CD4-positive, alpha-beta memory T cell (primary cell): ENCODE data around the gene VILL. TPM values are rescaled to one million over a fixed set of nuclear protein-coding genes. Genes with fewer than 3 reads are reported as not detected.

Source experiments
- CTCF ChIA-PET: fragments of 350-600 bp; sonication (Branson Sonifier 250); formaldehyde crosslinking; loops from one replicate; lab custom pipeline; 2021; ENCODE audit warnings: inconsistent platforms; ENCODE audit not compliant: partially characterized antibody; lab: Charles Lee
- POLR2A ChIA-PET: fragments of 350-600 bp; sonication (Branson Sonifier 250); formaldehyde crosslinking; loops from one replicate; lab custom pipeline; 2021; ENCODE audit not compliant: partially characterized antibody; lab: Charles Lee
- DNase-seq, 5 donors: peaks; one replicate each; pipeline versions ENCODE4 v3.0.0 to v3.0.0-alpha.2; 2020 to 2022; ENCODE audit warnings: mixed read lengths in 1 of 5
- H3K27ac ChIP-seq: one replicate; pipeline ENCODE4 v1.7.0; 2013; ENCODE audit warnings: low read depth, low read length
- H3K27me3 ChIP-seq: 2 replicates; pipeline ENCODE4 v1.7.0; 2013; ENCODE audit warnings: mild to moderate bottlenecking, low read length, moderate library complexity; ENCODE audit not compliant: insufficient read depth
- H3K36me3 ChIP-seq: 2 replicates; pipeline ENCODE4 v1.7.0; 2013; ENCODE audit warnings: mild to moderate bottlenecking, low read length, moderate library complexity; ENCODE audit not compliant: insufficient read depth
- H3K4me1 ChIP-seq: 2 replicates; pipeline ENCODE4 v1.7.0; 2013; ENCODE audit warnings: mild to moderate bottlenecking, low read length, moderate library complexity; ENCODE audit not compliant: insufficient read depth
- H3K4me3 ChIP-seq, 2 donors: one replicate each; pipeline ENCODE4 v1.7.0; 2013; ENCODE audit warnings: low read length in 2 of 2, mild to moderate bottlenecking in 1 of 2
- H3K9me3 ChIP-seq, 2 donors: one replicate each; pipeline ENCODE4 v1.7.0; 2013; ENCODE audit warnings: low read length in 2 of 2, control low read depth in 1 of 2; ENCODE audit not compliant: control insufficient read depth in 1 of 2
- H3K27ac Mint-ChIP-seq, 7 donors: one replicate each; pipeline ENCODE4 v1.8.0; 2020 to 2021; ENCODE audit warnings: mixed read lengths in 7 of 7, mild to moderate bottlenecking in 6 of 7, inconsistent platforms in 3 of 7, moderate library complexity in 3 of 7
- H3K27me3 Mint-ChIP-seq, 2 donors: one replicate each; pipeline ENCODE4 v1.8.0; 2020 to 2021; ENCODE audit warnings: mixed read lengths in 2 of 2
- H3K36me3 Mint-ChIP-seq, 2 donors: one replicate each; pipeline ENCODE4 v1.8.0; 2020 to 2021; ENCODE audit warnings: mixed read lengths in 2 of 2, inconsistent platforms in 1 of 2, mild to moderate bottlenecking in 1 of 2
- H3K4me1 Mint-ChIP-seq, 4 donors: one replicate each; pipeline ENCODE4 v1.8.0; 2020 to 2021; ENCODE audit warnings: mixed read lengths in 4 of 4, mild to moderate bottlenecking in 1 of 4
- H3K4me3 Mint-ChIP-seq, 8 donors: one replicate each; pipeline ENCODE4 v1.8.0; 2020 to 2021; ENCODE audit warnings: mixed read lengths in 8 of 8, mild to moderate bottlenecking in 7 of 8, moderate library complexity in 6 of 8, inconsistent platforms in 3 of 8
- H3K9me3 Mint-ChIP-seq, 8 donors: one replicate each; pipeline ENCODE4 v1.8.0; 2020 to 2021; ENCODE audit warnings: mixed read lengths in 8 of 8, mild to moderate bottlenecking in 5 of 8, inconsistent platforms in 3 of 8, moderate library complexity in 1 of 8
- intact Hi-C: fragments of 100-400 bp; cut with micrococcal nuclease; formaldehyde crosslinking; loops from one replicate; pipeline ENCODE4 v1.15.1; 2023
- polyA plus RNA-seq, 2 donors: library from polyadenylated mRNA; unstranded; fragments of 300-500 nt; fragmentation: Illumina TruSeq; gene quantifications; one replicate each; pipeline ENCODE4 v1.2.3, GENCODE V29; 2021
- total RNA-seq, 2 experiments: library from RNA; stranded (reverse); gene quantifications; one replicate each; pipeline ENCODE4 v1.2.3, GENCODE V29; 2021

VILL gene
- total and polyA plus RNA-seq, 4 experiments from 2014 or later: 13.4 to 43.4 (median 29.8) TPM

DNA sequence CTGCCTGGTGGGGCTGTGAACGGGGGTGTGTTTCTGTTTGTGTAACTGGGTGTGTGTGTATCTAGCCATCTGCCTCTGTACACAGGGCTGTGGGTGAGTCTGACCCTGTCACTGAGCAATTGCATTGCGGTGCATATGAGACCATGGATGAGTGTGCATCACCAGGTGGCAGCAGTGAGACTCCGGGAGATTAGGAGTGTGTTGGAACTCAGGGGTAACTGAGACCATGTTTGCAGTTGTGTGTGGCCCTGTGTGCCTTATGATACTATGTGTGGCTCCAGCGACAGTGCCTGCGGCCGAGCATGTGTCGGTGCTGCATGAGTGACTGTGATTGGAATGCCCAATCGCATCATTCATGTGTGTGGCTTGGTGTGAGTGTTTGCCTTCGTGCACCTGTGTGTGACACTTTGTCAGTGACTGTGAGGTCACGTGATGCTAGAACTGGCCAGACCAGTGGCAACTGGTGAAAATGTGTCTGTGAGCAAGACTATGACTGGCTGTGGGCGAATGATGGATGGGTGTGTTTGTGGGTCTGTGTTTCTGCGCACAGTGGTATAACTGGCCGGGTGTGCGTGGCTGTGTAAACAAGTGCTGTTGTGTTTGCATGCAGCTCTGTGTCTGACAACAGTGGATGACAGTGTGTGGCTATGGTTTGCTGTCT, 14.0 kb downstream of the VILL start:
- Histone ChIP-seq H3K9me3 (no peaks in the 10 kb centered on the region), H3K4me1 (peaks cover 6% of the 10 kb centered on the region), H3K4me3 (no peak overlapping the region), H3K36me3 (peaks cover 51% of the 10 kb centered on the region), H3K27me3 (no peaks in the 10 kb centered on the region), H3K27ac (no peak overlapping the region)
- CTCF ChIA-PET: interaction anchor here (0.8 to 7.8 kb wide), 17 partner anchors 9 to 647 kb away, joined by 3 to 146 read pairs (median 5); partner anchors contain the start of genes DLEC1, EXOG and XYLB
- Mint-ChIP-seq H3K36me3 (peaks cover 16 to 52% of the 10 kb centered on the region in 2 donors), H3K4me1 (peaks cover 10 to 34% (median 23%) of the 10 kb centered on the region in 4 donors), H3K4me3 (peak overlapping the region in 1 of 8 donors; percentile 52), H3K27me3 (no peaks in the 10 kb centered on the region), H3K9me3 (no peaks in the 10 kb centered on the region), H3K27ac (peak overlapping the region; percentile 41 to 92 (median 85))
- POLR2A ChIA-PET: interaction anchor here (1.1 to 4.9 kb wide), 3 partner anchors 30 to 161 kb away, joined by 3 to 48 read pairs (median 12); partner anchors contain the start of genes DLEC1 and OXSR1
- DNase-seq: peak; percentile 41 to 50 (median 48)
- intact Hi-C loops: loop anchor here (1.0 kb wide), 1 partner anchor 36 kb away; no protein-coding TSS in a partner anchor

DNA sequence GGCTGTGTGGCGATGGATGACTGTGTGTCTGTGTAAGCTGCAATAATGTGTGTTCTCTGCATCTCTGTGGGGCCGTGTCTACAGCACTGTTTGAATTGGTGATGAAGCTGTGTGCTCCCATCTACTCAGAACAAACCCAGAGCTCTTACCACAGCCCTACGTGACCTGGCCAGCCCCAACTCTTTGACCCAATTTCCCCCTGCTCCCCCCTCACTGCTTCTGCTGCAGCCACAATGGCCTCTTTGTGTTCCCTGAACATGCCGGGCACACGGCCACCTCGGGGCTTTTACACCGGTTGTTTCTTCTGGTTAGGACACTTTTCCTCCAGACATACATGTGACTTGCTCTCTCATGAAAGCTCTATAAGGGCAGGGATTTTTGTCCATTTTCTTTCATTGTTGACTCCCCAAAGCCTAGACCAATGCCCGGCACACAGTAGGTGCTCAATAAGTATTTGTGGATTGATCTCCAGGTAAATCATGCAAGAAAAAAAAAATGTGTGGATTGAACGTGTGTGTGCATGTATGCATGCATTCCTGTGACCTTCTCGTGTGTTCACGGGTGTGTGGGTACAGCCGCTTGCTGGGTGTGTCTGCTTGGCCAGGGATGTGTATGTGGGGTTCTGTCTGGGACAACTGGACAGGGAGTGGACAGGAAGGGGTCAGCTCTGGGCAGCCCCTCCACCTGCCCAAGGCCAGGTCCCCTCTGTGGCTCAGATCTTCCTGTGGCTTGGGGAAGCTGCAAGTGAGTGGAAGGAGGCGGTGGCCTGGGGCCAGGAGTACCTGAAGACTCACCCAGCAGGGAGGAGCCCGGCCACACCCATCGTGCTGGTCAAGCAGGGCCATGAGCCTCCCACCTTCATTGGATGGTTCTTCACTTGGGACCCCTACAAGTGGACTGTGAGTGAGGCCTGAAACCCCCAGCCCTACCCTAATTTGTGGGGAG, 14.8 kb downstream of the VILL start:
- Histone ChIP-seq H3K36me3 (peaks cover 51% of the 10 kb centered on the region), H3K9me3 (no peaks in the 10 kb centered on the region), H3K27ac (no peak overlapping the region), H3K4me3 (no peak overlapping the region), H3K4me1 (peaks cover 4% of the 10 kb centered on the region), H3K27me3 (no peaks in the 10 kb centered on the region)
- H3K4me1 Mint-ChIP-seq: peaks cover 9 to 26% (median 21%) of the 10 kb centered on the region in 4 donors
- DNase-seq: no peak
- H3K27ac Mint-ChIP-seq: peak overlapping the region; percentile 4 to 92 (median 55)
- ChIA-PET CTCF (interaction anchor here (1.0 to 7.8 kb wide), 6 partner anchors 11 to 341 kb away, joined by 3 to 146 read pairs (median 5); partner anchors contain the start of genes DLEC1 and XYLB), POLR2A (interaction anchor here (1.1 to 4.9 kb wide), 2 partner anchors 34 to 160 kb away, joined by 3 to 48 read pairs; partner anchors contain the start of genes DLEC1 and OXSR1)
- no peak overlapping the region for H3K4me3 Mint-ChIP-seq
- no peaks in the 10 kb centered on the region for H3K27me3 Mint-ChIP-seq
- intact Hi-C loops: no loop called here
- peaks cover 14 to 48% of the 10 kb centered on the region in 2 donors for H3K36me3 Mint-ChIP-seq
- no peaks in the 10 kb centered on the region for H3K9me3 Mint-ChIP-seq

DNA sequence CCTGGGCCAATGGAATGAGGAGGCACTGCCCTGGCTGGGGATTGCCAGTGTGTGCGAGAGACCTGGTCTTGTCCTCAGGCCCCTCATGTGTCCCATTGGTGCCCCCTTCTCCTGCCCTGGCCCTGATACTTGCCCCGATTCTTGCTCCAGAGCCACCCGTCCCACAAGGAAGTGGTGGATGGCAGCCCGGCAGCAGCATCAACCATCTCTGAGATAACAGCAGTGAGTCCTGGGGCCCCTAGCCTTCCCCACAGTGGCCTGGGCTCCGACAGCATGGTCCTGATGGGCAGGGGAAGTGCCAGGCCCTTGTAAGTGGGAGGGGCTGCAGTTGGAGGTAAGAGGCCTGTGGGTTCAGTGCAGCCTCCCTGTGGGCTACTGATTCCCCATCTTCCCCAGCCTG, 15.4 kb downstream of the VILL start:
- Mint-ChIP-seq H3K27me3 (no peaks in the 10 kb centered on the region), H3K27ac (no peak overlapping the region), H3K4me1 (peaks cover 9 to 26% (median 20%) of the 10 kb centered on the region in 4 donors), H3K9me3 (no peaks in the 10 kb centered on the region), H3K4me3 (no peak overlapping the region), H3K36me3 (peaks cover 14 to 47% of the 10 kb centered on the region in 2 donors)
- Histone ChIP-seq H3K27me3 (no peaks in the 10 kb centered on the region), H3K4me1 (peaks cover 4% of the 10 kb centered on the region), H3K27ac (no peak overlapping the region), H3K9me3 (no peaks in the 10 kb centered on the region), H3K36me3 (peaks cover 56% of the 10 kb centered on the region), H3K4me3 (no peak overlapping the region)
- intact Hi-C loops: no loop called here
- no peak for DNase-seq
- ChIA-PET POLR2A (interaction anchor here (1.0 to 4.9 kb wide), 3 partner anchors 16 to 33 kb away, joined by 3 to 48 read pairs (median 7); partner anchors contain the start of genes DLEC1 and PLCD1), CTCF (interaction anchor here (0.8 to 7.8 kb wide), 7 partner anchors 9 to 151 kb away, joined by 3 to 146 read pairs (median 5); partner anchors contain the start of gene DLEC1)

DNA sequence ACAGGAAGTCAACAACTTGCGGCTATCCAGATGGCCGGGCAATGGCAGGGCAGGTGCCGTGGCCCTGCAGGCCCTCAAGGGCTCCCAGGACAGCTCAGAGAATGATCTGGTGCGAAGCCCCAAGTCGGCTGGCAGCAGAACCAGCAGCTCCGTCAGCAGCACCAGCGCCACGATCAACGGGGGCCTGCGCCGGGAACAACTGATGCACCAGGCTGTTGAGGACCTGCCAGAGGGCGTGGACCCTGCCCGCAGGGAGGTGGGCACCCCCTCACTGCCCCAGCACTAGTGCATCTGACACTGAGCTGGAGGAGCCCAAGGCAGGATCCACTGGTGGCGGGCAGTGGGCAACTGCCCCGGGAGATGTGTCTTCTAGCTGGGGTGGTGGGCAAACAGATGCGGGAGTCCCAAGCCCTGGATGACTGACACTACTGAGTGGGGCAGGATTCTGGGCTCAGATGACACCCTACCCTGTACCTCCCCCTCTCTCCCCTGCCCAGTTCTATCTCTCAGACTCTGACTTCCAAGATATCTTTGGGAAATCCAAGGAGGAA, 15.9 kb downstream of the VILL start:
- Histone ChIP-seq H3K27me3 (no peaks in the 10 kb centered on the region), H3K4me1 (peaks cover 4% of the 10 kb centered on the region), H3K4me3 (no peak overlapping the region), H3K36me3 (peaks cover 57% of the 10 kb centered on the region), H3K27ac (no peak overlapping the region), H3K9me3 (no peaks in the 10 kb centered on the region)
- intact Hi-C loops: no loop called here
- ChIA-PET CTCF (interaction anchor here (0.8 to 7.8 kb wide), 4 partner anchors 10 to 152 kb away, joined by 4 to 146 read pairs (median 5); partner anchors contain the start of gene DLEC1), POLR2A (interaction anchor here (1.0 to 4.9 kb wide), 5 partner anchors 14 to 33 kb away, joined by 3 to 48 read pairs (median 7); partner anchors contain the start of genes DLEC1 and PLCD1)
- no peaks in the 10 kb centered on the region for H3K27me3 Mint-ChIP-seq
- H3K36me3 Mint-ChIP-seq: peaks cover 14 to 51% of the 10 kb centered on the region in 2 donors
- peaks cover 9 to 26% (median 20%) of the 10 kb centered on the region in 4 donors for H3K4me1 Mint-ChIP-seq
- H3K4me3 Mint-ChIP-seq: no peak overlapping the region
- DNase-seq: peak in 1 of 5 donors; percentile 19
- H3K9me3 Mint-ChIP-seq: no peaks in the 10 kb centered on the region
- H3K27ac Mint-ChIP-seq: no peak overlapping the region

DNA sequence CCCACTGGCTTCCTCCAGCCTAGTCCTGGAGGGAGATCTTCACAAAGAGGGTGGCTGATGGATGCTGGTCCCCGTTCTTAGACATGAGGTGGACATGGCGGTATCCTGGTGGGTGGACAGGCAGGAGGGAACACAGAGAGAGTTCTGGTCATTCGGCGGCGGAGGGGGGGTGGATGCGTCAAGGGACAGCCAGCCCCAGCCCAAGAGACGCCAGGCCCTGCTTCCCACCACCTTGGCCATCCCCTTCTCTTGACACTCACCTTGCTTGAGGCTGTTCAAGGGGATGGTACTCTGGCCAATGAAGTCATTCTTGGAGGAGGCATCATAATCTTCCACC, 17.1 kb downstream of the VILL start:
- ChIA-PET CTCF (interaction anchor here (1.5 to 7.8 kb wide), 2 partner anchors 31 to 36 kb away, joined by 5 to 146 read pairs; partner anchors contain the start of gene DLEC1), POLR2A (interaction anchor here (0.7 to 4.9 kb wide), 4 partner anchors 13 to 34 kb away, joined by 3 to 48 read pairs (median 8); partner anchors contain the start of gene DLEC1)
- H3K4me3 Mint-ChIP-seq: no peak overlapping the region

DNA sequence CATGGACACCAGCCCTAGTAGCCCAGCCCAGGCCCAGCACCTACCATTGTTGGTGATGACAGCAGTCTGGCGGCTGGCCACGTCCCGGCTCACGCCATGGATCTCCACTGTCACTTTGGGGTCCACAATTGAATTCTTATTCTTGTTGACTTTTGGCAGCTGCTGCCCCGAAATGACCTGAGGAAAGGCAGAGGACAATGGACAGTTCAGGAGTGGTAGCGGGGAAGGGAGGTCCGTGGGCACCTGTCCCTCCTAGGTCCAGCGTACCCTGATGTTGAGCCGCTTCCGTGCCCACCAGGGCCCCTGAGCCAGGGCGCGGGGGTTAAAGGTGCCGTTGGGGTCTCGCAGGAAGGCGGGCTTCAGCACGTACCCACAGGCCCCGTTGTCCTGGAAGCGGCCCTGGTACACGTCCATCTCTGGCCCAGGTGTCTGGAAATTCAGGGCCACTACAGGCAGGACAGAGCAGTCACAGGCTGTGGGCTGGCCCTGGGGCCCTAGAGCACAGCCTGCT, 17.7 kb downstream of the VILL start:
- H3K27ac Mint-ChIP-seq: peak overlapping the region in 2 of 7 donors; percentile 66 to 74
- POLR2A ChIA-PET: interaction anchor here (1.3 to 2.0 kb wide), 2 partner anchors 12 to 30 kb away, joined by 3 to 7 read pairs; partner anchors contain the start of gene DLEC1
- intact Hi-C loops: no loop called here
- Histone ChIP-seq H3K9me3 (no peaks in the 10 kb centered on the region), H3K4me1 (peaks cover 4% of the 10 kb centered on the region), H3K36me3 (peaks cover 46% of the 10 kb centered on the region), H3K27me3 (no peaks in the 10 kb centered on the region), H3K27ac (no peak overlapping the region), H3K4me3 (no peak overlapping the region)
- no peaks in the 10 kb centered on the region for H3K27me3 Mint-ChIP-seq
- H3K36me3 Mint-ChIP-seq: peaks cover 14 to 47% of the 10 kb centered on the region in 2 donors
- CTCF ChIA-PET: interaction anchor here (7.8 kb wide), 1 partner anchor 36 kb away, joined by 146 read pairs; no protein-coding TSS in a partner anchor
- DNase-seq: peak in 1 of 5 donors; percentile 30
- H3K4me3 Mint-ChIP-seq: no peak overlapping the region
- peaks cover 9 to 21% (median 15%) of the 10 kb centered on the region in 4 donors for H3K4me1 Mint-ChIP-seq
- H3K9me3 Mint-ChIP-seq: no peaks in the 10 kb centered on the region

More for the DNA sequence above, 17.1 kb downstream of the VILL start:
- no peaks in the 10 kb centered on the region for H3K9me3 Mint-ChIP-seq
- H3K4me1 Mint-ChIP-seq: peaks cover 9 to 26% (median 19%) of the 10 kb centered on the region in 4 donors
- no peaks in the 10 kb centered on the region for H3K27me3 Mint-ChIP-seq
- Histone ChIP-seq H3K36me3 (peaks cover 46% of the 10 kb centered on the region), H3K4me3 (no peak overlapping the region), H3K4me1 (peaks cover 4% of the 10 kb centered on the region), H3K27ac (no peak overlapping the region), H3K9me3 (no peaks in the 10 kb centered on the region), H3K27me3 (no peaks in the 10 kb centered on the region)
- no peak for DNase-seq
- H3K36me3 Mint-ChIP-seq: peaks cover 14 to 49% of the 10 kb centered on the region in 2 donors
- H3K27ac Mint-ChIP-seq: peak overlapping the region in 1 of 7 donors; percentile 74
- intact Hi-C loops: no loop called here
